K562 (cell line): ENCODE data around the gene GYS1. TPM values are rescaled to one million over a fixed set of nuclear protein-coding genes. Genes with fewer than 3 reads are reported as not detected.
A peak's percentile ranks its signal among the peaks of the same experiment; 100 is the strongest.

Source experiments
- ARHGAP35 ChIP-seq: fragments of 450-650 bp; IDR thresholded peaks from 2 replicates; pipeline ENCODE4 v1.6.1; 2018; ENCODE audit not compliant: partially characterized antibody
- CBFA2T2 ChIP-seq: fragments of 450-650 bp; conservative IDR thresholded peaks from 2 replicates; pipeline ENCODE4 v1.6.1; 2017; ENCODE audit warnings: mild to moderate bottlenecking
- GTF2E2 ChIP-seq: fragments of 200-800 bp; sonication (Bioruptor generic); IDR thresholded peaks from 2 replicates; pipeline ENCODE4 v1.6.1; 2016; ENCODE audit warnings: missing genetic modification characterization, missing compliant biosample characterization
- HES1 ChIP-seq: fragments of 450-650 bp; IDR thresholded peaks from 2 replicates; pipeline ENCODE4 v1.6.1; 2016; ENCODE audit warnings: low read depth, mild to moderate bottlenecking, moderate library complexity
- HEY1 ChIP-seq: fragments of 250-450 bp; sonication (Bioruptor Pico); IDR thresholded peaks from 2 replicates; pipeline ENCODE4 v1.5.0; 2020; ENCODE audit warnings: mild to moderate bottlenecking, moderate library complexity, borderline replicate concordance
- MBD1 ChIP-seq: fragments of 250-450 bp; sonication (Bioruptor Pico); IDR thresholded peaks from 2 replicates; pipeline ENCODE4 v1.8.0; 2022; ENCODE audit warnings: inconsistent platforms
- MED1 ChIP-seq: sonication (generic); formaldehyde crosslinking; IDR thresholded peaks from 2 replicates; pipeline ENCODE4 v1.8.1; 2023; ENCODE audit warnings: missing genetic modification reagents, borderline replicate concordance
- MLX ChIP-seq, 2 experiments: fragments of 450-650 bp in 1 of 2; sonication (generic) in 1 of 2; formaldehyde crosslinking; conservative IDR thresholded peaks; 2 replicates each; pipeline versions ENCODE4 v1.4.0 to v1.8.1; 2020 to 2022; ENCODE audit warnings: mild to moderate bottlenecking in 1 of 2, missing genetic modification reagents in 1 of 2
- MYNN ChIP-seq, 2 experiments: sonication (generic); formaldehyde crosslinking in 1 of 2; IDR thresholded peaks; 2 replicates each; pipeline versions ENCODE4 v1.5.0 to v1.6.1; 2016 to 2020; ENCODE audit warnings: antibody characterized with exemption in 1 of 2, missing genetic modification reagents in 1 of 2
- NEUROD1 ChIP-seq: fragments of 150-350 bp; IDR thresholded peaks from 2 replicates; pipeline ENCODE4 v1.6.1; 2014; ENCODE audit warnings: borderline replicate concordance, low read length, low read depth; ENCODE audit not compliant: partially characterized antibody
- PATZ1 ChIP-seq: fragments of 250-450 bp; sonication (Bioruptor Pico); IDR thresholded peaks from 2 replicates; pipeline ENCODE4 v1.5.0; 2020; ENCODE audit warnings: mild to moderate bottlenecking, borderline replicate concordance
- PHF20 ChIP-seq: fragments of 450-650 bp; IDR thresholded peaks from 2 replicates; pipeline ENCODE4 v1.6.1; 2018; ENCODE audit not compliant: partially characterized antibody
- RBBP5 ChIP-seq: fragments of 200-600 bp; sonication (generic); IDR thresholded peaks from 2 replicates; pipeline ENCODE4 v1.6.1; 2012; ENCODE audit warnings: borderline replicate concordance, mild to moderate bottlenecking, low read length, control low read depth, inconsistent platforms; ENCODE audit not compliant: insufficient read depth, poor library complexity, severe bottlenecking
- RBM17 ChIP-seq: fragments of 200-400 bp; formaldehyde crosslinking; IDR thresholded peaks from 2 replicates; pipeline ENCODE4 v1.6.1; 2017; ENCODE audit warnings: low read depth, mild to moderate bottlenecking, low read length, borderline replicate concordance
- RBM25 ChIP-seq: fragments of 200-400 bp; formaldehyde crosslinking; IDR thresholded peaks from 2 replicates; pipeline ENCODE4 v1.6.1; 2018; ENCODE audit warnings: low read length, low read depth, moderate library complexity; ENCODE audit not compliant: severe bottlenecking
- RBM39 ChIP-seq: fragments of 200-400 bp; formaldehyde crosslinking; optimal IDR thresholded peaks from 2 replicates; pipeline ENCODE3; 2018; ENCODE audit warnings: low read depth, low read length
- SREBF1 ChIP-seq: fragments of 150-350 bp; IDR thresholded peaks from 2 replicates; pipeline ENCODE4 v1.6.1; 2014; ENCODE audit warnings: antibody characterized with exemption, low read depth, low read length, borderline replicate concordance
- TCF7 ChIP-seq: sonication (generic); IDR thresholded peaks from 2 replicates; pipeline ENCODE4 v1.6.1; 2016; ENCODE audit warnings: antibody characterized with exemption, borderline replicate concordance
- ZBTB1 ChIP-seq: sonication (generic); formaldehyde crosslinking; IDR thresholded peaks from 2 replicates; pipeline ENCODE4 v1.8.1; 2023; ENCODE audit warnings: missing genetic modification reagents, low read depth, mild to moderate bottlenecking, borderline replicate concordance
- ZKSCAN1 ChIP-seq: fragments of 150-350 bp; IDR thresholded peaks from 2 replicates; pipeline ENCODE4 v1.6.1; 2016; ENCODE audit warnings: low read depth, low read length
- ZNF124 ChIP-seq: sonication (generic); formaldehyde crosslinking; IDR thresholded peaks from 2 replicates; pipeline ENCODE4 v1.8.1; 2022; ENCODE audit warnings: missing genetic modification reagents
- ZNF174 ChIP-seq: fragments of 250-450 bp; sonication (Bioruptor Pico); IDR thresholded peaks from 2 replicates; pipeline ENCODE4 v1.4.0; 2020; ENCODE audit warnings: mild to moderate bottlenecking
- ZNF75A ChIP-seq: fragments of 450-650 bp; formaldehyde crosslinking; IDR thresholded peaks from 2 replicates; pipeline ENCODE4 v1.4.0; 2020; ENCODE audit warnings: mild to moderate bottlenecking
- polyA plus RNA-seq, 8 experiments: library from polyadenylated mRNA; depleted of rRNA in 4 of 8; stranded (reverse) in 5 of 8; unstranded in 3 of 8; fragments of >200 nt; fragmentation: Nextera tagmentation in 2 of 8; fragmentation: Illumina TruSeq in 1 of 8; extraction: Ambion mirVana in 2 of 8; extraction: Trizol in 1 of 8; gene quantifications; 2 replicates each; pipeline versions ENCODE4 v1.2.1 to v1.2.3, GENCODE V29; 2011 to 2014; ENCODE audit warnings: inconsistent platforms in 1 of 8, missing spikeins in 1 of 8
- total RNA-seq, 7 experiments: library from RNA; depleted of rRNA in 6 of 7; stranded (reverse); fragments of >200 nt in 6 of 7; fragmentation: Illumina TruSeq in 2 of 7; extraction: Trizol in 2 of 7; gene quantifications; 2 replicates each; pipeline versions ENCODE4 v1.2.1 to v1.2.3, GENCODE V29; 2011 to 2021; ENCODE audit warnings: low replicate concordance in 1 of 7

Gene GYS1
- total and polyA plus RNA-seq, 9 of the 15 experiments (the other 6 are each of a cell fraction or from before 2014, with no cell fraction given), result 1.9 to 31.1 (median 15.2) TPM

- TF ChIP-seq ZNF174 (CRISPR knock-in tag), result no peak
- peak; percentile 22 for TF ChIP-seq PHF20
- no peak for TF ChIP-seq PATZ1 (CRISPR knock-in tag)
- TF ChIP-seq MED1 (CRISPR knock-in tag), result no peak
- no peak for TF ChIP-seq RBM17
- no peak for TF ChIP-seq CBFA2T2
- TF ChIP-seq HES1, result no peak
- no peak for TF ChIP-seq ZNF124 (CRISPR knock-in tag)
- TF ChIP-seq RBBP5, result peak; percentile 20
- TF ChIP-seq NEUROD1, result peak; percentile 41
- TF ChIP-seq ZKSCAN1, result no peak
- no peak for TF ChIP-seq GTF2E2 (tag)
- no peak for TF ChIP-seq SREBF1
- no peak for TF ChIP-seq ARHGAP35
- no peak for TF ChIP-seq HEY1 (CRISPR knock-in tag)
- no peak for TF ChIP-seq ZNF75A (CRISPR knock-in tag)
- no peak for TF ChIP-seq RBM25
- no peak for TF ChIP-seq RBM39
- no peak for TF ChIP-seq TCF7
- TF ChIP-seq ZBTB1, result 0 out of 2 replicates have a peak, but pooled peaks have one; percentile 49
- no peak for TF ChIP-seq MBD1 (CRISPR knock-in tag)
- TF ChIP-seq MYNN (IDR thresholded peaks at IDR 0.05), result 0 out of 2 replicates have a peak, but pooled peaks have one; percentile 69
- no peak for TF ChIP-seq MYNN (CRISPR knock-in tag; IDR thresholded peaks at IDR 0.05)
- 0 out of 4 replicates have a peak, but pooled peaks of 1 of the 2 experiments have one; percentile 70 for TF ChIP-seq MLX (CRISPR knock-in tag; conservative IDR thresholded peaks at IDR 0.05)
Observed at GRCh38 chr19:48962029-48962848, 30.9 kb downstream of the GYS1 start (continued).
